A204.1 (cell line): ENCODE data around the gene AGPAT4.

Experiments used
- FAIRE-seq: peaks from 2 replicates; lab custom pipeline; 2012; peaks lifted over from hg19 to GRCh38; lab: Jason Lieb, UNC

The AGPAT4 gene

GRCh38 chr6:161166176-161166575 lies 107.7 kb downstream of the AGPAT4 start:
- FAIRE-seq = no peak

- FAIRE-seq = no peak
Observed at GRCh38 chr6:161164182-161164625, 109.7 kb downstream of the AGPAT4 start.

- FAIRE-seq = no peak
Observed at GRCh38 chr6:161163466-161164181, 110.2 kb downstream of the AGPAT4 start.

GRCh38 chr6:161162722-161163121 lies 111.1 kb downstream of the AGPAT4 start:
- no peak for FAIRE-seq

GRCh38 chr6:161161889-161162624 lies 111.8 kb downstream of the AGPAT4 start:
- FAIRE-seq = no peak

- no peak for FAIRE-seq
Observed at GRCh38 chr6:161161121-161161520, 112.7 kb downstream of the AGPAT4 start.

GRCh38 chr6:161154796-161155335 lies 119.0 kb downstream of the AGPAT4 start:
- FAIRE-seq = no peak

- FAIRE-seq = no peak
Observed at GRCh38 chr6:161153725-161154124, 120.1 kb downstream of the AGPAT4 start.

GRCh38 chr6:161152907-161153662 lies 120.8 kb downstream of the AGPAT4 start:
- no peak for FAIRE-seq

GRCh38 chr6:161152527-161152862 lies 121.4 kb downstream of the AGPAT4 start:
- no peak for FAIRE-seq

- no peak for FAIRE-seq
Observed at GRCh38 chr6:161151660-161152526, 122.0 kb downstream of the AGPAT4 start.

- FAIRE-seq = no peak
Observed at GRCh38 chr6:161151059-161151645, 122.7 kb downstream of the AGPAT4 start.

GRCh38 chr6:161150566-161150965 lies 123.3 kb downstream of the AGPAT4 start:
- no peak for FAIRE-seq

GRCh38 chr6:161150136-161150535 lies 123.7 kb downstream of the AGPAT4 start:
- no peak for FAIRE-seq

- no peak for FAIRE-seq
Observed at GRCh38 chr6:161143663-161144430, 130.0 kb downstream of the AGPAT4 start.

GRCh38 chr6:161142957-161143296 lies 130.9 kb downstream of the AGPAT4 start:
- FAIRE-seq = no peak

GRCh38 chr6:161141173-161141572 lies 132.7 kb downstream of the AGPAT4 start:
- no peak for FAIRE-seq

- no peak for FAIRE-seq
Observed at GRCh38 chr6:161140554-161140875, 133.3 kb downstream of the AGPAT4 start.

- FAIRE-seq = no peak
Observed at GRCh38 chr6:161139766-161140553, 133.9 kb downstream of the AGPAT4 start.

- no peak for FAIRE-seq
Observed at GRCh38 chr6:161139304-161139765, 134.5 kb downstream of the AGPAT4 start.
